Omental fat pad (tissue), 4 donors: Measurements from ENCODE around the gene MAP3K6. TPM values are rescaled to one million over a fixed set of nuclear protein-coding genes. Genes with fewer than 3 reads are reported as not detected.

Experiments used
- ATAC-seq: fragments of 150-250 bp; one replicate; pipeline ENCODE4 v1.9.1; 2016; ENCODE audit warnings: mild to moderate bottlenecking, moderate library complexity; ENCODE audit not compliant: low FRiP score
- DNase-seq: peaks from one replicate; pipeline ENCODE4 v3.0.0-alpha.2; 2019; ENCODE audit warnings: low spot score
- total RNA-seq, 4 donors: library from RNA; depleted of rRNA; stranded (reverse); fragments of >200 nt; gene quantifications; one replicate each; pipeline ENCODE4 v1.1.0, GENCODE V29; 2016
- TF ChIP-seq, protein P1 (sequence below), 3 donors: fragments of 450-650 bp; IDR thresholded peaks; one replicate each; pipeline ENCODE4 v1.5.1; 2016 to 2017; ENCODE audit warnings: antibody characterized with exemption in 3 of 3, mild to moderate bottlenecking in 3 of 3, moderate library complexity in 2 of 3

MAP3K6 gene
- total RNA-seq, 4 donors from 2014 or later = 26.8 to 129 (median 43.4) TPM

DNA sequence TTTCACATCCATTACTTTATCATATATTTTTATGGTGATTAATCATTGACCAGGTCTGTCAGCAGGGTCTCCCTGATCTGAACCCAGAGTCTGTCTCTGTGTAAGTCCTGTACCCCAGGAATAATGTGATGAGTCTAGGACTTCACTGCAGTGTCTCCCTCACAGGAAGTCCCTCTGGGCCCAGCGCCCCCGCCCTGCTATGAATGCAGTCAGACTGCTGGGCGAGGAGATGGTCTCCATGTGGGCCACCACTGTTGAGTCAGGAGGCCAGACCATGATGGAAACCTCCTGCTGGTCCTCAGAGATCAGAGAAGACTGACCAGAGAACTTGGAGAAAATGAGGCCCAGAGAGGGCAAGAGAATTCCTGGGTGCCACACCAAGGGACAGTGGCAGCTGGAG lies 35.3 kb downstream of the MAP3K6 start:
- TF ChIP-seq, protein P1, sequence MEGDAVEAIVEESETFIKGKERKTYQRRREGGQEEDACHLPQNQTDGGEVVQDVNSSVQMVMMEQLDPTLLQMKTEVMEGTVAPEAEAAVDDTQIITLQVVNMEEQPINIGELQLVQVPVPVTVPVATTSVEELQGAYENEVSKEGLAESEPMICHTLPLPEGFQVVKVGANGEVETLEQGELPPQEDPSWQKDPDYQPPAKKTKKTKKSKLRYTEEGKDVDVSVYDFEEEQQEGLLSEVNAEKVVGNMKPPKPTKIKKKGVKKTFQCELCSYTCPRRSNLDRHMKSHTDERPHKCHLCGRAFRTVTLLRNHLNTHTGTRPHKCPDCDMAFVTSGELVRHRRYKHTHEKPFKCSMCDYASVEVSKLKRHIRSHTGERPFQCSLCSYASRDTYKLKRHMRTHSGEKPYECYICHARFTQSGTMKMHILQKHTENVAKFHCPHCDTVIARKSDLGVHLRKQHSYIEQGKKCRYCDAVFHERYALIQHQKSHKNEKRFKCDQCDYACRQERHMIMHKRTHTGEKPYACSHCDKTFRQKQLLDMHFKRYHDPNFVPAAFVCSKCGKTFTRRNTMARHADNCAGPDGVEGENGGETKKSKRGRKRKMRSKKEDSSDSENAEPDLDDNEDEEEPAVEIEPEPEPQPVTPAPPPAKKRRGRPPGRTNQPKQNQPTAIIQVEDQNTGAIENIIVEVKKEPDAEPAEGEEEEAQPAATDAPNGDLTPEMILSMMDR (IDR thresholded peaks at IDR 0.05) = no peak
- DNase-seq (no peak), ATAC-seq (no peak)

DNA sequence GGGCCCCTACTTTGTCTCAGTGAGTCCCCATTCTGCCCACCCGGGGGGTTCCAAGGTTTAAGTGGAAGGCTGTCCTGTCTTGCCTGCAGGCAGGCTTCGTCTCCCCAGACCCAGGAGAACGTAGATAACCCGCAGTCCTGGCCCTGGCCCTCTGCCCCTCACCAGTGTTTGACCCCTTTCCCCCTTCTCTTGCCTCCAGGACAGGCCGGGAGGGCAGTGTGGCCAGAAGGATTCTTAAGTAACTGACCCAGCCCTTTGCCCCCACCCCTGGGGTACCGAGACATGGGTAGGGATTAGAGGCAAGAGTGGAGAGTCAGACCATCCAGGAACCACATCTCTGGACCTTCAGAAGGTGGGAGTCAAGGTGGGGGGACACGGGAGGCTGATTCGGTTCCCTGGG lies 36.0 kb downstream of the MAP3K6 start:
- DNase-seq (no peak), ATAC-seq (no peak)
- TF ChIP-seq, protein P1 (IDR thresholded peaks at IDR 0.05) = no peak

DNA sequence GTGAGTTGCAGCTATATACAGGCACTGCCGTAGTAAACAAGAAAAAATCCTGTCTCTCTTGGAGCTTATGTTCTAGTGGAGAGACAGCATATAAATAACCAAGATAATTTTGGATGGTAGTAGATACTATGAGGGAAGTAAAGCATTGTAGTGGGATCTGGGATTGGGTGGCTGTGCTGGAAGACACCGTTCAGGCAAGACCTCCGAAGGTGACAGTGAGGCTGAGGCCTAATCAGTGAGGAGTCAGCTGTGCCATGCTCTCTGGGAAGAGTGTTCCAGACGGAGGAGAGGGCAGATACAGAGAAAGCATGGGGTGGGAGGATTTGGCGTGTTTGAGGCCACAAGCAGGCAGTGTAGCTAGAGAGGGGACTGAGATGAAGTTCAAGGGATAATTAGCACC lies 38.8 kb downstream of the MAP3K6 start:
- ATAC-seq = no peak
- TF ChIP-seq, protein P1 (IDR thresholded peaks at IDR 0.05) = no peak
- DNase-seq = no peak

DNA sequence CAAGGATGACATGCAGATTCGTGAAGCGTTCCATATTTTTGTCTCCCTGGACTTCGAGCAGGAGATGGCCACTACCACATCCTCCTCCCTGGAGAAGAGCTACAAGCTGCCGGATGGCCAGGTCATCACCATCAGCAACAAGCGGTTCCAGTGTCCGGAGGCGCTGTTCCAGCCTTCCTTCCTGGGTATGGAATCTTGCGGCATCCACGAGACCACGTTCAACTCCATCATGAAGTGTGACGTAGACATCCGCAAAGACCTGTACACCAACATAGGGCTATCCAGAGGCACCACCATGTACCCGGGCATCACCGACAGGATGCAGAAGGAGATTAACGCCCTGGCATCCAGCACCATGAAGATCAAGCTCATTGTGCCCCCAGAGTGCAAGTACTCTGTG lies 41.5 kb downstream of the MAP3K6 start:
- TF ChIP-seq, protein P1 (IDR thresholded peaks at IDR 0.05) = no peak
- ATAC-seq = no peak
- no peak for DNase-seq

DNA sequence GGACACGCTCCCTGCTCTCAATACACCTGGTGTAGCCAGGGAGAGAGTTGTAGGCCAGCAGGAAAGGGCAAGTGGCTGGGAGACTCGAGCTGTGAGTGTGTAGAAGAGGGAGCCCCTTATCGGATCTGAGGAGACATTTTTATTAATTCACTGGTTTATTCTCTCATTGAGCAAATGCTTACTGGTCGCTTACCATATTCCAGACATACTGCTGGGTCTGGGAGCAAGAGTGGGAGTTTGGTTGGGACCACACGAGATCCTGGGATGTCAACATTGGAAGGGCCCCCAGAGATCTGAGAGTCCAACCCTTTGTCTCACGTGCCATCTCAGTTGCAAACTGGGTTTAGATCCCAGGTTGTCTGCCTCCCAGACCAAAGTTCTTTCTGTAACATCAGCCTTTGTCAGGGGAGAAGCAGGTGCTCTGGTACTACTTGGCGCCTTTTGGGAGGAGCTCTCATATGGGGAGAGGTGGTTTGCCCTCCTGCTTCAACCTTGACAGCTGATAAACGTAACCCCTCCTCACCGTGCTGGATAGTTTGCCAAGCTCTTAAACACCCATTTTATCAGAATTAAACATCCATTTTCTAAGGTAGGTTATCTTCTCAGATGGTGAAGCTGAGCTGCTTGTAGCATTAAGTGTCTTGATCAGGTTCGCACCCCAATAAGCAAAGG lies 44.1 kb downstream of the MAP3K6 start:
- TF ChIP-seq, protein P1 (IDR thresholded peaks at IDR 0.05) = no peak
- no peak for ATAC-seq

DNA sequence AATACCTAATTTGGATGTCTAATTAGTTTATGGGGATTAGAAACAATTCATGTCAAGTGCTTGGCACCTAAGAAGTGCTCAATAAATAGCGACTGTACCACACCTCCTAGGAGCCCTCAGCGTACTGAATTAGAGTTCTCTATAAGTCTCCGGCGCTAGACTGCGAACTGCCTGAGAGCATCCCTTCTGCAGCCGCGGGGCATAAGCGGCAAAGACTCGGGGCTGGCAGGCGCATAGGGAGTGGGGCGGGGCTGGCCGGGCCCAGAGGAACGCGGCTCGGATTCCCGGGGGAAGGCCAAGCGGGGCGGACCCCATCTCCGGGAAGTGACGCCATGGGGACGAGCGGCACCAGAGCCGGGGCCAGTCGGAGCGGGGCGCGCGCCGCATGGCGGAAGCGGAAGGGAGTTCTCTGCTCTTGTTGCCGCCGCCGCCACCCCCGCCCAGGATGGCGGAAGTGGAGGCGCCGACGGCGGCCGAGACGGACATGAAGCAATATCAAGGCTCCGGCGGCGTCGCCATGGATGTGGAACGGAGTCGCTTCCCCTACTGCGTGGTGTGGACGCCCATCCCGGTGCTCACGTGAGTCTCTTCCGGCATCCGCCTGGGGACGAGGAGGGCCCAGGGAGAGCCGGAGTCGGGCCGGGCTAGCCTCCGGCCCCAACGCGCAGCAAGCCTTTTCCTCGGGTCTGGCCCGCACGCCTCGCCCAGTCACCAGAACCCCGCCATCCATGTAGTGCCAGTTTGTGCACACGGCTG lies 44.8 kb downstream of the MAP3K6 start, which contains the start of gene TMEM222:
Gene TMEM222 (plus strand): TSS at position 351 of the 756 bp plus-strand sequence. CDS start 35 bp downstream, at position 386.
- ATAC-seq = peak; percentile 99
- DNase-seq = peak; percentile 91
- TF ChIP-seq, protein P1 (IDR thresholded peaks at IDR 0.05) = no peak

More for the DNA sequence above, 44.1 kb downstream of the MAP3K6 start:
- no peak for DNase-seq
